GM12801 (cell line): ENCODE data around the gene LFNG.

Experiments used
- TF ChIP-seq, protein P1 (sequence below): IDR thresholded peaks from one replicate; pipeline ENCODE4 v1.5.1; 2011; ENCODE audit warnings: control low read depth; ENCODE audit not compliant: insufficient read length; ENCODE audit errors: extremely low read depth

Gene LFNG

GRCh38 chr7:2519119-2519930, at the start of gene LFNG:
Gene LFNG (plus strand): TSS chr7:2519774. CDS start chr7:2519862, 88 bp downstream.
- TF ChIP-seq, protein P1, sequence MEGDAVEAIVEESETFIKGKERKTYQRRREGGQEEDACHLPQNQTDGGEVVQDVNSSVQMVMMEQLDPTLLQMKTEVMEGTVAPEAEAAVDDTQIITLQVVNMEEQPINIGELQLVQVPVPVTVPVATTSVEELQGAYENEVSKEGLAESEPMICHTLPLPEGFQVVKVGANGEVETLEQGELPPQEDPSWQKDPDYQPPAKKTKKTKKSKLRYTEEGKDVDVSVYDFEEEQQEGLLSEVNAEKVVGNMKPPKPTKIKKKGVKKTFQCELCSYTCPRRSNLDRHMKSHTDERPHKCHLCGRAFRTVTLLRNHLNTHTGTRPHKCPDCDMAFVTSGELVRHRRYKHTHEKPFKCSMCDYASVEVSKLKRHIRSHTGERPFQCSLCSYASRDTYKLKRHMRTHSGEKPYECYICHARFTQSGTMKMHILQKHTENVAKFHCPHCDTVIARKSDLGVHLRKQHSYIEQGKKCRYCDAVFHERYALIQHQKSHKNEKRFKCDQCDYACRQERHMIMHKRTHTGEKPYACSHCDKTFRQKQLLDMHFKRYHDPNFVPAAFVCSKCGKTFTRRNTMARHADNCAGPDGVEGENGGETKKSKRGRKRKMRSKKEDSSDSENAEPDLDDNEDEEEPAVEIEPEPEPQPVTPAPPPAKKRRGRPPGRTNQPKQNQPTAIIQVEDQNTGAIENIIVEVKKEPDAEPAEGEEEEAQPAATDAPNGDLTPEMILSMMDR = no peak

- TF ChIP-seq, protein P1 = no peak
These were observed 49.2 kb upstream of the LFNG start for GRCh38 chr7:2470204-2471021.

- TF ChIP-seq, protein P1 = no peak
These were observed 48.6 kb upstream of the LFNG start for GRCh38 chr7:2471022-2471329.

DNA sequence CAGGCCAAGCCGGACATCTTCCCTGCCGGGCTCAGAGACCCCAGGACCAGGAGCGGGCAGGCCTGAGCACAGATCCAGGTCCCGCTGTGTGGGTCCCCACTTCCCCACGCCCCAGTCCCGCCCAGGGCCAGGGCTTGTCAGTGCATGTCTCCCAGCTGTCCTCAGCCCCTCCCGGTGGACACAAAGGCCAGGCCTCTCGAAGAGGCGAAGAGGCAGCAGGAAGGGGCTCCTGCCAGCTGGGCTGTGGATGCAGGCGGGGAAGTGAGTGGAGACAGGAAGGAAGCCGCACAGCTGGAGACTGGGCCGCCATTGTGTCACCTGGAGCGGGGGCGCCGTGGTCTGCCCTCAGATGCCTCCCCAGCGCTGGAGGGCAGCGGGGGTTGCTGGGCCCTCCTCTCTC, 48.2 kb upstream of the LFNG start:
- TF ChIP-seq, protein P1 = no peak

DNA sequence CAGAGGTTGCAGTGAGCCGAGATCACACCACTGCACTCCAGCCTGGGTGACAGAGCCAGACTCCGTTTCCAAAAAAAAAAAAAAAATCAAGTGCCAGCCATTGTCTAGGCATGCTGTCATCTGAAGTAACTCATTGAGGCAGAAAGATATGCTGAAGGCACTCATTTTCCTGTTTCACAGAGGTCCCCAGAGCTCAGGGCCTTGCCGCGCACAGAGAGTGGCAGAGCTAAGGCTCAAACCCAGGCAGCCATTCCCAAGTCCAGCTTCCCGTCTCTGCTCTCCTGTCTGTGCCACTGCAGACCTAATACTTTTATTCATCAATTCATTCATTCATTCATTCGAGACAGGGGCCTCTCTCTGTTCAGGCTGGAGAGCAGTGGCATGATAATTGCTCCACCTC, 46.8 kb upstream of the LFNG start:
- TF ChIP-seq, protein P1 = no peak

GRCh38 chr7:2473496-2474180, 45.9 kb upstream of the LFNG start:
- TF ChIP-seq, protein P1 = no peak

DNA sequence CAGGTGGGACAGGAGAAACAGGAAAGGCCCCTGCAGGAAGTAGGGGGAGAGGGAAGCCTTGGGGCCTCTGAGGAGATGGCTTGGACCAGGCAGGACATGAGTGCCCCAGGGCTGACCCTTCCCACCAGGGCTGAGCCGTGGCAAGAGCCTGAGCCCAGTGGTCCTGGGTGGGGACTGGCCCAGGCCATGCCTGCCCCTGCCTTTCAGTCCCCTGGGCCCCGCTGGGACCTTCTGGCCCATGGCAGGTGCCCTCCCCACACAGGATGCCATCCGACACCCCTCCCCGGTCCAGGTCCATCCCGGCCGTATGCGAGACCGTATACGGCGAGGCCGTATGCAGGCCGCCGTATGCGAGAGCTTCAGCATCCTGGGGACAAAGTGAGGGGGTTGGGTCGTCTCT, 45.4 kb upstream of the LFNG start:
- TF ChIP-seq, protein P1 = no peak
